ENCODE results near the gene IWS1. TPM values are rescaled to one million over a fixed set of nuclear protein-coding genes. Genes with fewer than 3 reads are reported as not detected.

Gene IWS1
- total RNA-seq, 1 donor from 2014 or later = 39.3 TPM

DNA sequence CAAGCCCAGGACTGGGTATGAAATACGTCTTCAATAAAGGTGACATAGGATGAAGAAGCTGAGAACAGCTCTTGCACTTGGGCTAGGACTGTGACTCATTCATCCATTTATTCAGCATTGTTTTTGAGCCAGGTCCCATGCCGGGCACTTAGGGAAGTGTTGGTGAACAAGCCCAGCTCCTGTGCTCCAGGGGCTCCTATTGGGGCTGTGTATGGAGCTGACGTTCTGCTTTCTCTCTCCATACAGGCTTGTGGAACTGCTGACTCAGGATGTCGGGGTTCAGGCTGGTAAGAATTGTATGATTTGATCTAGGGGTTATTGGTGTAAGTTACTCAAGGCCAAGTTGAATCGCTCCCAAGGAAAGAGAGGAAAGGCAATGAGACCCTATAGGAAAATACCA, 33.2 kb upstream of the IWS1 start:
- Histone ChIP-seq H3K4me1 (no peaks in the 10 kb centered on the region), H3K27ac (no peak overlapping the region), H3K9me3 (no peaks in the 10 kb centered on the region), H3K27me3 (no peaks in the 10 kb centered on the region), H3K36me3 (no peaks in the 10 kb centered on the region), H3K4me3 (no peak overlapping the region)
- DNase-seq (no peak), ATAC-seq (no peak)
- TF ChIP-seq, protein P1, sequence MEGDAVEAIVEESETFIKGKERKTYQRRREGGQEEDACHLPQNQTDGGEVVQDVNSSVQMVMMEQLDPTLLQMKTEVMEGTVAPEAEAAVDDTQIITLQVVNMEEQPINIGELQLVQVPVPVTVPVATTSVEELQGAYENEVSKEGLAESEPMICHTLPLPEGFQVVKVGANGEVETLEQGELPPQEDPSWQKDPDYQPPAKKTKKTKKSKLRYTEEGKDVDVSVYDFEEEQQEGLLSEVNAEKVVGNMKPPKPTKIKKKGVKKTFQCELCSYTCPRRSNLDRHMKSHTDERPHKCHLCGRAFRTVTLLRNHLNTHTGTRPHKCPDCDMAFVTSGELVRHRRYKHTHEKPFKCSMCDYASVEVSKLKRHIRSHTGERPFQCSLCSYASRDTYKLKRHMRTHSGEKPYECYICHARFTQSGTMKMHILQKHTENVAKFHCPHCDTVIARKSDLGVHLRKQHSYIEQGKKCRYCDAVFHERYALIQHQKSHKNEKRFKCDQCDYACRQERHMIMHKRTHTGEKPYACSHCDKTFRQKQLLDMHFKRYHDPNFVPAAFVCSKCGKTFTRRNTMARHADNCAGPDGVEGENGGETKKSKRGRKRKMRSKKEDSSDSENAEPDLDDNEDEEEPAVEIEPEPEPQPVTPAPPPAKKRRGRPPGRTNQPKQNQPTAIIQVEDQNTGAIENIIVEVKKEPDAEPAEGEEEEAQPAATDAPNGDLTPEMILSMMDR (IDR thresholded peaks at IDR 0.05) = no peak
- intact Hi-C loops (cut with DNase I) = no loop called here

DNA sequence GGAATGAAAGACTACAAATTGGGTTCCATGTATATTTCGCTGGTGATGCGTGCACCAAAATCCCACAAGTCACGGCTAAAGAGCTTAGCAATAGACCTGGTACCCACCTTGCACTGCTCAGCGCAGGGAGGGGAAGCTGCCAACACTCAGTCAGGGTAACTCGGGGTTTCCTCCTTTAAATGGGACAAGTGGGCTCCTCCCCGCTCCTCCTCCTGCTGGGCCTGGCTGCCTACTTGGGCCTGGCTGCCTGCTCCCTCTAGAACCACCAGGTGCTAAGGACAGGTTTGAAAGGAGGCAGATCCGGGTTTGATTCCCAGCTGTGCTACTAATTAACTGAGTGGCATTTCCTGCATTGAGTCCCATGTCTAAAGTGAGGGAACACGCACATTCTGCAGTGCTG, 32.6 kb upstream of the IWS1 start:
- Histone ChIP-seq H3K4me1 (no peaks in the 10 kb centered on the region), H3K9me3 (no peaks in the 10 kb centered on the region), H3K36me3 (no peaks in the 10 kb centered on the region), H3K4me3 (no peak overlapping the region), H3K27ac (no peak overlapping the region), H3K27me3 (no peaks in the 10 kb centered on the region)
- intact Hi-C loops (cut with DNase I) = no loop called here
- DNase-seq (no peak), ATAC-seq (no peak)
- TF ChIP-seq, protein P1 (IDR thresholded peaks at IDR 0.05) = no peak

DNA sequence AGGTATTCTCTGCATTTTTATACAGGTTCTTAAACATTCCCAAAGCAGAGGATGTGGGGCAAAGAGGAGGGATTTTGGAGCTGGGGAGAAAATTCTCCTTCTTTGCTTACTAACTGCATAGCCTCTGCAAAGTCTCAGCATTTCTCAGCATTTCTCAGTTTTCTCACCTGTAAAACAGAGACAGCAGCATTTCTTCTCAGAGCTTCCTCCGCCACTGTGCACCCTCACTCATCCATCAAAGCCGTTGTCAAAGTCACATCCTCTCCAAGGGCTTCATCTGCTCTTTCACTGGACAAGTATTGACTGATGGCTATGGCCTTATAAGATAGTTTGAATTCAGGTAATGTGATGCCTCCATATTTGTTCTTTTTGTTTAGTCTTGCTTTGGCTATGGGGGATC, 26.6 kb upstream of the IWS1 start:
- no peak for ATAC-seq
- H3K36me3 ChIP-seq = no peaks in the 10 kb centered on the region
- H3K27ac ChIP-seq = no peak overlapping the region
- no peaks in the 10 kb centered on the region for H3K27me3 ChIP-seq
- no peak overlapping the region for H3K4me3 ChIP-seq
- intact Hi-C loops (cut with DNase I) = no loop called here
- no peak for DNase-seq
- TF ChIP-seq, protein P1 (IDR thresholded peaks at IDR 0.05) = no peak
- H3K9me3 ChIP-seq = no peaks in the 10 kb centered on the region
- H3K4me1 ChIP-seq = no peaks in the 10 kb centered on the region

DNA sequence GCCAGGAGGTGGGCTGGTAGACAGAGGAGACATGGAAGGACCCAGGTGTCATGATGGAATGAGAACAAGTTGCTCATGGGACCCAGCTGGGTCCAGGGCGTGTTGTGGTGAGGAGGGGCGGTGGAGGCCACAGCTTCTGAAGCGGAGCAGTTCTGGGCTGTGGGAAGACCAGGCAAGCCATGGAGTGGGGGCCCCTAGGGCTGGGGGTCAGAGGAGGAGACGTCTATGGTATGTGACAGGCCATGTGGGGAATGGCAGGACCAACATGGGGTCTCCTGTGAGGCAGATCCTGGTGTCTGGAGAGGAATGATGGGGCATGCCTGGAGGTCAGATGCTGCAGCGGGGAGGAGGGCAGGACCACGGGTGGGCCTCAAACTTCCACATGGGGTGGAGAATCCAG, 26.0 kb upstream of the IWS1 start:
- H3K27me3 ChIP-seq = no peaks in the 10 kb centered on the region
- TF ChIP-seq, protein P1 (IDR thresholded peaks at IDR 0.05) = no peak
- intact Hi-C loops (cut with DNase I) = no loop called here
- H3K27ac ChIP-seq = no peak overlapping the region
- no peak for DNase-seq
- H3K36me3 ChIP-seq = no peaks in the 10 kb centered on the region
- H3K4me1 ChIP-seq = no peaks in the 10 kb centered on the region
- H3K4me3 ChIP-seq = no peak overlapping the region
- no peak for ATAC-seq
- no peaks in the 10 kb centered on the region for H3K9me3 ChIP-seq

DNA sequence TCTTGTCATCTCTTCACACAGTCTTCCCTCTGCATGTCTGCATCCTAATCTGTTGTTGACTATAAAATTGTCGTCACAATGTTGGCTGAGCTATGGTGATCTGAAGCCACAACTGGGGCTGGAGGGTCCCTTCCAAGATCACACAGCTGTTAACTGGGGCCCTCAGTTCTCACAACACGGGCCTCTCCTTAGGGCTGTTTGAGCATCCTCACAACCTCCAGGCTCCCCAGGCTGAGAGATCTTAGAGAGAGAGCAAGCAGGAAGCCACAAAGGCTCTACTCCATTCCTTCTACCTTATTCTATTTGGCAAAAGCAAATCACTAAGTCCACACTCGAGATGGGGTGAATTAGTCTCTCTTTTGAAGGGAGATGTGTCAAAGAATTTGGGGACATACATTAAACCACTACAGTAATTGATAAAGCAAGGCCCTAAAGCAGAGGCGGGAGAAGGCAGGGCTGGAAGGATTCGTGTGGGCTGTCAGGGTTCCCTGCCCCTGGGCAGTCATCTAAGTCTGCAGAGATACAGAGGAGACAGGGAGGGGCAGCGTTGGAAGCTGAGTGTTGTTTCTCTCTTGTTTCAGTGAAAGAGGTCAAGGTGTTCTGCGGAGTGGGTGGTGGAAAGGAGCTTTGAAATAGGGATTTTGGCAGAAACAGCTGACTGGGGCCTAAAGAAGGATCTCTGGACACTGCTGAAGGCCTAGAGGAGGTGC, 25.1 kb upstream of the IWS1 start:
- Histone ChIP-seq H3K4me1 (no peaks in the 10 kb centered on the region), H3K4me3 (no peak overlapping the region), H3K27me3 (no peaks in the 10 kb centered on the region), H3K27ac (no peak overlapping the region), H3K9me3 (no peaks in the 10 kb centered on the region), H3K36me3 (no peaks in the 10 kb centered on the region)
- ATAC-seq = no peak
- no peak for DNase-seq
- intact Hi-C loops (cut with DNase I) = no loop called here
- TF ChIP-seq, protein P1 (IDR thresholded peaks at IDR 0.05) = no peak

DNA sequence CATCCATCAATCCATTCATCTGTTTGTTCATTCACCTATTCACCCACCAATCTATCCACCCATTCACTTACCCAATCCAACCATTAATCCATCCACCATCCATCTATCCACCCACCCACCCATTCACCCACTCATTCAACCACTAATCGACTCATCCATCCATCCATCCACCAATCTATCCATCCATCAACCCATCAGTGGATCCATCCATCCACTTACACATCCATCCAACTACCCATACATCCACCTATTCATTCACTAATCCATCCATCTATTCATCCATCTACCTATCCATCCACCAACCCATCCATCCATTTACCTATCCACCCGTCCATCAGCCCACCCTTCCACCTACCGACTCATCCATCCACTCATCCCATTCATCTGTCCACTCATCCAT, 20.5 kb upstream of the IWS1 start:
- DNase-seq (no peak), ATAC-seq (no peak)
- TF ChIP-seq, protein P1 (IDR thresholded peaks at IDR 0.05) = no peak
- Histone ChIP-seq H3K4me1 (no peaks in the 10 kb centered on the region), H3K27me3 (no peaks in the 10 kb centered on the region), H3K4me3 (no peak overlapping the region), H3K9me3 (no peaks in the 10 kb centered on the region), H3K36me3 (no peaks in the 10 kb centered on the region), H3K27ac (no peak overlapping the region)
- intact Hi-C loops (cut with DNase I) = no loop called here

Measured in upper lobe of right lung (tissue), 1 donor.